Measurements from ENCODE around the gene WIPF3.

WIPF3 gene

DNA sequence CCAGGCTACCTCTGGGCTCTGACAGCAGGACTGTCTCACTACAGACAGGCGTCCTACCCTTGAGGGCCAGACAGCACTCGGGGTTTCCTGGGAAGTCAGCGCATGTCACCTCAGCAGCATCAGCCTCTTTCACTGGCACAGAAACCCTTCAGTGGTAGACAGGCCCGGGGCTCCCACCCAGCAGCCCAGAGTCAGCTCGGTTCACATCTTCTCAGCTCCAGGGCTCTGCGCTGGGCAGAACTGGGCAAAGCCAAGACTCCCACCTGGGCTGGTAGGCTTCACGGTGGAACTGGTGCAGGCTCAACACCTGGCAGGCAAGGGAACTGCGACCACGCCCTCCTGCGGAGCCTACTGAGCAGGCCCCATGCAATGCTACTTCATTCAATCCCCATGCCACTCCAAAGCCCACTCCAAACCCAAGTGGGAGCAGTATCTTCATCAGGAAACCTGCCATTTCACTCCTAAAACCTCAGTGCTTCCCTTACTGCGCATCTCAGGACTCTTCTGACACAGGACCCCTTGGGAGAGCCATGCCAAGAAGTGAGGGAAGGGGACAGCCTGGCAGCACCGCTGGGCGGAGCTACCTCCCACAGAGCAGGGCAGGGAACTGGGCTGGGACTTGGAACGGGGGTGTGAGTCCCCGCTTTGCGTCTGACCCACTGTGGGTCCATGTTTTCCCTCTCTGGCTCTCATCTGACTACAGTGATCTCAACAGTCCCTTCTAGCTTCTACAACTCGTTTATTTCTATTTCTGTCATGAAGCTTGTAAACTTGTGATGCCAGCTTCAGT lies 122.9 kb downstream of the WIPF3 start:
- TF ChIP-seq CTCF (IDR thresholded peaks at IDR 0.05; ENCODE audit: low read depth, low read length): no peak
- no peak for DNase-seq (ENCODE audit: low read depth in 2 of 2)
- no peak overlapping the region for H3K4me3 ChIP-seq (replicated peaks in 1 of 2; ENCODE audit: low read depth in 2 of 2, low read length in 2 of 2)

- no peak overlapping the region for H3K4me3 ChIP-seq (replicated peaks in 1 of 2; ENCODE audit: low read depth in 2 of 2, low read length in 2 of 2)
- no peak for TF ChIP-seq CTCF (IDR thresholded peaks at IDR 0.05; ENCODE audit: low read depth, low read length)
- peak in 1 of 2 donors; percentile 25 for DNase-seq (ENCODE audit: low read depth in 2 of 2)
Observed at GRCh38 chr7:29935111-29935510, 128.8 kb downstream of the WIPF3 start.

- no peak for TF ChIP-seq CTCF (IDR thresholded peaks at IDR 0.05; ENCODE audit: low read depth, low read length)
- H3K4me3 ChIP-seq (replicated peaks in 1 of 2; ENCODE audit: low read depth in 2 of 2, low read length in 2 of 2): no peak overlapping the region
- DNase-seq (ENCODE audit: low read depth in 2 of 2): no peak
Observed at GRCh38 chr7:29937132-29937531, 130.8 kb downstream of the WIPF3 start.

DNA sequence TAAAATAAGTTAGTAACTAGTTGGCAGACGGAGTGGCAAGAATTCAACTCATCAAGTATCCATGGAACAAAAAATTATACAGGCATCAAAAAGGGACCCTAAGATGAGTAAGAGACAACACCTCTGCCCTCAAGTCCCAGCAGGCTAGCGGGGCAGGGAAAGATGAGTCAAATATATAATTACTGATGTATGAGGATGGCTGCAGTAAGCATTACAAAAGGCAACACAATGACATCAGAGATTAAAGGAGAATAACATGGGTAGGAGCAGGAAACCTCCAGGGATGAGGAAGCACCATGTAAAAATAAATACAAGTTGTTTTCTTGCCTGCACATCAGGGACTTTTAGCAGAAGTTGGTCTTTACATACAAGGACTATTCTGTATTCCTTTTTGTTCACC lies 133.9 kb downstream of the WIPF3 start:
- DNase-seq (ENCODE audit: low read depth in 2 of 2): peak in 1 of 2 donors; percentile 26
- H3K4me3 ChIP-seq (replicated peaks in 1 of 2; ENCODE audit: low read depth in 2 of 2, low read length in 2 of 2): no peak overlapping the region
- TF ChIP-seq CTCF (IDR thresholded peaks at IDR 0.05; ENCODE audit: low read depth, low read length): no peak

DNA sequence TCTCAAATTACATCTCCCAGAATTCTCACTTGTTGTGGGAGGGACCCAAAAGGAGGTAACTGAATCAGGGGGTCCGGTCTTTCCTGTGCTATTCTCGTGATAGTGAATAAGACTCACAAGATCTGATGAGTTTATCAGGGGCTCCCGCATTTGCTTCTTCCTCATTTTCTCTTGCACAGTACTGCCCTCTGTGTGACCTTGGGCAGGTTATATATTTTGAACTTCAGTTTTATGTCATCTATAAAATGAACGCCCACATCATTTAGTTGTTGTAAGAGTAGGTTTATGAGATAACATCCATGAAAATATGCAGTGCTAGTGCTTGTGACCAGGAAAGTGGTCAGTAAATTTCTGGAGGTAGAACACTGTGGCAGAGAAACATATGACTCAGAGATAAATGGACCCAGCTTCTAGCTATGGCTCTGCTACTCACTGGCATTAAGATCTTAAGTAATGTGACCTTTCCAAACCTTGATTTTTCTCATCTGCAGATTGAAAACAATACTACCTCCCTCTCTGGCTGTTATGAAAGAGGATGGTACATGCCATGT lies 139.0 kb downstream of the WIPF3 start:
- no peak for TF ChIP-seq CTCF (IDR thresholded peaks at IDR 0.05; ENCODE audit: low read depth, low read length)
- no peak overlapping the region for H3K4me3 ChIP-seq (replicated peaks in 1 of 2; ENCODE audit: low read depth in 2 of 2, low read length in 2 of 2)
- no peak for DNase-seq (ENCODE audit: low read depth in 2 of 2)

DNA sequence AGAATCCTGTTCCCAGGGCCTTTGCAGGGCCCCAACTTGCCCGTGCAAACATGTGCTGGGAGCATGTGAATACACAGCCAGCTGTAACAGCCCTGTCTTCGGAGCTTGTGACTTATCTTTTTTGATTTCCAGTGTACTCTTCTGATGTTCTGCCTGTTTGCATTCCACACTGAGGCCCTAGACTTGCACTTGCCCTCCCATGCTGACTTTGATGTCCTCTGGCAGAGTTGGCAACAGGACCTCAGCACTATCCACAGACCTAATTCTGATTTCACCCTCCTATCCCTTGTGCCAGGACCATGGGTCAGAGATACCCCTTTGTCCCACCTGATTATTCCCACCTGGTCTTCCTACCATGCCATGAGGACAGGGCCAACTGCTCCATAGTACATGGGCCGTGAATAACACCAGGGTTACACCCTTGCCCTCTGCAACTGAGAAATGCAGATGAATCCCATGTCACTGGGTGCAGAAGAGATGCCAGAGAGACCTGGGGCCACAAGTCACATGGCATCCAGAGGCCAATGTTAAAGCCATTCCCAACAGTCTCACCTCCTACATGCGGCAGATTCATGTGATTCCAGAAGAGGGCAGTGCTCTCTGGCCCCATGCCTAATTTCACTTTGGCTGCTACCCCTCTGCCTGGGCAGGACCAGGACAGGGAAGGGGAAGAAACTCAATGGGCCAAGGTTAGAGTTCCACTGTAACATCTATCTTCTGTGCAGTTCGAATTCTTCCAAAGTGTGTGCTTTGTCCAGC lies 140.3 kb downstream of the WIPF3 start:
- no peak overlapping the region for H3K4me3 ChIP-seq (replicated peaks in 1 of 2; ENCODE audit: low read depth in 2 of 2, low read length in 2 of 2)
- peak; percentile 41 to 57 for DNase-seq (ENCODE audit: low read depth in 2 of 2)

More for the DNA sequence above, 140.3 kb downstream of the WIPF3 start:
- TF ChIP-seq CTCF (IDR thresholded peaks at IDR 0.05; ENCODE audit: low read depth, low read length): peak; percentile 38
